HG02943 (cell line): ENCODE results near the gene SLC25A45.

Source experiments
- ATAC-seq: cut with Tn5 transposase; IDR thresholded peaks from one replicate; pipeline ENCODE4 v1.9.1; 2021; ENCODE audit warnings: mild to moderate bottlenecking, low read depth, moderate library complexity; ENCODE audit not compliant: unreplicated experiment

Gene SLC25A45

GRCh38 chr11:65327021-65327420 is 55.4 kb downstream of the SLC25A45 start:
- no peak for ATAC-seq

GRCh38 chr11:65325435-65325834 is 57.0 kb downstream of the SLC25A45 start:
- no peak for ATAC-seq
